Activated CD8-positive, alpha-beta memory T cell treated with anti-CD3 and anti-CD28 coated beads for 36 hours (primary cell): ENCODE results near the gene KLF7. TPM values are rescaled to one million over a fixed set of nuclear protein-coding genes. Genes with fewer than 3 reads are reported as not detected.

Experiments
- CTCF ChIA-PET: fragments of 350-600 bp; sonication (Branson Sonifier 250); formaldehyde crosslinking; loops from one replicate; lab custom pipeline; 2021; ENCODE audit warnings: antibody characterized with exemption; lab: Charles Lee
- POLR2A ChIA-PET: fragments of 350-600 bp; sonication (Branson Sonifier 250); formaldehyde crosslinking; loops from one replicate; lab custom pipeline; 2021; ENCODE audit warnings: antibody characterized with exemption; lab: Charles Lee
- total RNA-seq, 2 experiments: library from RNA; stranded (reverse); gene quantifications; one replicate each; pipeline ENCODE4 v1.2.3, GENCODE V29; 2021

KLF7 gene
- total RNA-seq, 2 experiments from 2014 or later, result 5.2 to 7.3 TPM

DNA sequence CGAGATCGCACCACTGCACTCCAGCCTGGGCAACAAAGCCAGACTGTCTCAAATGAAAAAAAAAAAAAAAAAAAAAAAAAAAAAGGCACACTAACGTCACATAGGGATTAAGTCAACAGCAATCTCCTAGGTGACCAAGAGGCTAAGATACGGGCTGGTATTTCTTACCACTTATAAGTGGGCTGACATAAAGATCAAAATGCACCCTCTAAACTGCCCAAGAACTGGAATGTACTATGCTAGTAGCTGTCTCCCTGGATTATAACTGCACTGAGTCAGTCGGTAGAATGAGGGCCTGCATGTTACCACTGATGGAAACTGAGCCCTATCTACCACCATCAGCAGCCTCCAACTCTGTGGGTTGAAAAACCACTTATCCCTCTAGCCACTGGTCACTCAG is 80.6 kb downstream of the KLF7 start:
- ChIA-PET CTCF (no interaction called here), POLR2A (no interaction called here)

- CTCF ChIA-PET, result no interaction called here
- POLR2A ChIA-PET, result no interaction called here
These were observed 82.2 kb downstream of the KLF7 start for GRCh38 chr2:207083361-207084110.

- ChIA-PET POLR2A (no interaction called here), CTCF (no interaction called here)
These were observed 83.1 kb downstream of the KLF7 start for GRCh38 chr2:207082619-207083018.

DNA sequence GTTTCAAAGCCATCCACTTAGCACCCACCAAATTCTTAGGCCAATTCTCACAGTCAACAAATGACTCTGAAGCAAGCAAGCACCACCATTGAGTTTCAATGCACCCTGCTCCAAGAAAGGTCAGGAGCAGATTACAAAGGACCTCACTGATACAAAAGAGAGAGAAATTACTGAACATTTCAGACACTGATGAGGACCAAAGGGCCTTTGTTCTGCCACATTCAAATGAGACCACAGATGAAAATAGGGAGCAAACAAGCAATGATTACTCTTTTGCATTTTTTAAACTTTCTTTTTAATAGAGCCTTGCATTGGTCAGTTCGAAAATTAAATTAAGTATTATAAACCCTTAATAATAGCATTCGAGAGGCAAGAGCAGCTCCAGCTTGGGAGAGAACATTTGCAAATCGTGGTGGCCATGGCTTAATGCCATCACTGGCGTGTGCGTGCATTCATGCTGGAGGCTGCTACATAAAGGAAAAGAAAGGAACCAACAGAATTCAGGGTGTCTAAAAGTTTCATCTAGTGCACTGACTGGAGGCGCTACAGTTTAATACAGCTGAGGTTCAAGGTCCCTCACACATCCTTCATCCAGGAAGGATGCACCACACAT is 87.5 kb downstream of the KLF7 start:
- POLR2A ChIA-PET, result no interaction called here
- CTCF ChIA-PET, result no interaction called here

DNA sequence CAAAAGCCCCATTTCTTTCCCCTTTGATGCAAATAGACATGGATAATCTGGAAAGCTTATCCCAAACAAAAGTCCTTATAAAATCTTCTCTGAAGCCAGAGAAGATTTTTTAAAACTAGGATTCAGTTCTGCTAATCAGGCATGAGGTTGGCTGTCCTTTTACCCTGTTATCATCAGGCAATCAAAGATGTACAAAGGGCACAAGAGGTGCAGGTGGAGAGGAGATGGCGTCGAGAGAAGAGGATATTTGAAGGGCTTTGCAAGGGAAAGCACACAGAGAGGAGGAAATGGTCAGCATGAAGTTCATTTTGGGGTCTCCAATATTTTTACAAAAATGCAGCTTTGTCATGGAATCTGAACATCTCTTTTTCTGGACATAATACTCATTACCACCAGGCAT is 88.5 kb downstream of the KLF7 start:
- ChIA-PET CTCF (no interaction called here), POLR2A (no interaction called here)

DNA sequence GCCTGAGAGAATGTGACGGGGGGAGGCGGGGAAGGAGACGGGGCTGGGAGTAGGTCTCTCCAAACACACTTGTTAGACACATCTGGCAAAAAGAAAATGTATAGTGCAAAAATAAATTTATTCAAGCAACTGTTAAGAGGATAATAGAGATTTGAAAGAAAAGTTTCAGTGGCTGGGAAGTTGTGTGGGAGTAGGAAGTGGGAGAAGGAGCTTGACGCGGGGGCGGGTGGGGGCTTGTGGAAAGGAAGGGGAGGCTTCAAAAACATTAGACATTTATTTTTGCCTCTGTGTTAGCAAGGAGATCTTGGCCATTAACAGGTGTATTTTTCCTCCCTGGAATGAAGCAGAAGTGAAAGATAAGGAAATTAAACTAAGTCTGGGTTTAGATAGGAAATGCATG is 90.3 kb downstream of the KLF7 start:
- ChIA-PET POLR2A (no interaction called here), CTCF (no interaction called here)

DNA sequence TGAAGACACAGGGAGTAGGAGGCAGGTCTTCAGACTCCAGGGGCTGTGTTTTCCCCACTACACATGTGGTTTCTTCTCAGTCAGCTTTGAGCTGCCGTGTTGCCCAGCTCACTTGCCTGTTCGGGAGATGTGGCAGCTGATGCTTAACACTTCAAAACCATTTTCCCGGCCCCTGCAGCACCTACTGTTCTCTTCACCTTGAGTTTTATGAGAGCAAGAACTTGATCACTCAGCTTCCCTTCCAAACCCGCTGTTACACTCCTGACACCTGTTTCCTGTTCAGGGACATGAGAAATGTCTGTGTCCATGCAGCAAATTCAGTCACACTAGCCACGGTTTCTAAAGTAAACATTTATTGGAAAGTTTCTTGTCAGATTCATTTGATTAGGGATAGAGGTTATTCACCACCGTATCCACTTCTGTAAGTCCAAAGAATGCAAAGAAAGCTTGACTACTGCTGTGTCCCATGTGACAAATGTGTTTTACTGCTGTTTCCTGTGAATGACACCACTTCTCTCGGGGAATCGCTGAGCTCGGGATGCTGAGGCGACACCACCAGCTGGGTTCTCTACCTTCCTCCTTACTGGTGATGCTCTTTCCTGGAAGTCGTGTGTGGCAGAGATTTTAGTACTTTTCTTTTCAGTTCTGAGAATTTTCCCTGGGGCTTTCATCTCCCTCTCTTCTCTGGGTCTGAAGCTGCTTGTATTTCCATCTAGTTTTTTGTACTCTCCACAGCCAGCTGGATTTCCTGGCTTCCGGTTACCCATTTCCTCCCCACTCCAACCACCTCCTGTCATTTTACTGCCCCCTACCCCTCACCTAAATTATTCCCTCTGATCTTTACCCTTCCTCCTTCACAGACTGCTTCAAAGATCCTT is 91.7 kb downstream of the KLF7 start:
- CTCF ChIA-PET, result no interaction called here
- POLR2A ChIA-PET, result no interaction called here

DNA sequence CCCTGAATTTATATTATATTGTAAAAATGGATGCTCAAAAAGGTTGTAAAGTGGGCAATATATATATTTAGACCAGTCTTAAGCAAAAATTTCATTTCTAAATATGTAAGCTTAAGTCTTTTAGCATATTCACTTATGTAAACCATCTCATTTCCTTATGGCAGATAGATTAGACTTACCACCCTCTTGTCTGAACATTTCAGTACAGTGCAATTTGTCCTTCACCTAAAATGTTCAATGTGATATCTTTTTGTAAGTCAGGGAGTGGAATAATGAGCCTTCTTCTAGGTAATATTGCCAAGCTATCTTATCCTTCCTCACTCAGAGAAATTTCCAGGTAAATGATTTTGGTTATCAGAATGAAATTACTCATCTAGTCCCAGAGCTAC is 92.3 kb downstream of the KLF7 start:
- ChIA-PET CTCF (no interaction called here), POLR2A (no interaction called here)

DNA sequence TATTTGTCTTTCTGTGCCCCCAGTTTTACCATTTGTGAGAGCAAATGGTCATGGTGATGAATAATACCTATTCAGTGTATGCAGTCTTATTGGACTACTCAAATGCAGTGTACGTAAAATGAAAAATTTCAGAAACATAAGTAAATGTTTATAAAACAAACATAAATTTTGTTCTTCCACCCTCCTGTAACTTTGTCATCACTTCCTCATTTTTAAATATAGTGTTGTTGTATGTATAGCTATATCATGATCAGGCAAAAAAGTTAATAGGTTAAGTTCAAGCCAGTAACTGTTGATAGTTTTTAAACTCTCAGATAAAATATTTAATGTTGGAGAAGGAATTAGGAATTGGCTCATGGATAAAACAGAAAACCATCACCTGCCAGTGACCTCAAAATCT is 93.2 kb downstream of the KLF7 start:
- CTCF ChIA-PET, result no interaction called here

GRCh38 chr2:207071820-207072219 is 93.9 kb downstream of the KLF7 start:
- ChIA-PET CTCF (no interaction called here), POLR2A (no interaction called here)

More for the DNA sequence above, 93.2 kb downstream of the KLF7 start:
- POLR2A ChIA-PET, result no interaction called here

GRCh38 chr2:207067473-207067872 is 98.3 kb downstream of the KLF7 start:
- POLR2A ChIA-PET, result no interaction called here
- CTCF ChIA-PET, result no interaction called here

DNA sequence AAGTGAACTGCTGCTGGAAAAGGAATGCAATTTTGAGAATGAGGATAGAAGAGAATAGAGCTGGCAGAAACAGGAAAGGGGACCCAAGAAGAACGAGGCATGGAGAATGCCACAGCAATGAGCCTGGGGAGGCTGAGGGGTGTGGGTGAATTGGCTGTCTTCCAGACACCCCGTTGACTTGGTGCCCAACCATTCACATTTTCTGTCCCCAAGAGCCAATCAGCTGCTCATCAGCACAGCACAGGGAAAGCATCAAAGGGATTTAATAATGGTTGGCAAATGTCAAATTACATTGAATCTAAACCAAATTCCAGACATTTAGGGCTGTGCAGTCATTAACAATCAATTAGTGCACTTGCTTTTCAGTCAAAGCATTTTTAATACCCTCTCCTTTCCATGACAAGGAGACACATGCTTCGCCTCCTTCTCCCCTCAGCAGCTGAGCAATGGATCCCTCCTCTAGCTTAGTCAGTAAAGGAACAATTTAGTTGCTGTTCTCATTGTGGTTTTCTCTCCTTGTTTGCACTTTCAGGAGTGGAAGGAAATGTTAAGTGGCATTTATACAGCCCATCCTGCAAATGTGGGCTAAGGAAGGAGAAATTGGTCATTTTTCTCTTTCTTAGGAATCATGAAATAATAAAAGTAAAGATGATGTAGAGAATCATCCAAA is 98.8 kb downstream of the KLF7 start:
- POLR2A ChIA-PET, result no interaction called here
- CTCF ChIA-PET, result no interaction called here

GRCh38 chr2:207066166-207066565 is 99.6 kb downstream of the KLF7 start:
- POLR2A ChIA-PET, result no interaction called here

DNA sequence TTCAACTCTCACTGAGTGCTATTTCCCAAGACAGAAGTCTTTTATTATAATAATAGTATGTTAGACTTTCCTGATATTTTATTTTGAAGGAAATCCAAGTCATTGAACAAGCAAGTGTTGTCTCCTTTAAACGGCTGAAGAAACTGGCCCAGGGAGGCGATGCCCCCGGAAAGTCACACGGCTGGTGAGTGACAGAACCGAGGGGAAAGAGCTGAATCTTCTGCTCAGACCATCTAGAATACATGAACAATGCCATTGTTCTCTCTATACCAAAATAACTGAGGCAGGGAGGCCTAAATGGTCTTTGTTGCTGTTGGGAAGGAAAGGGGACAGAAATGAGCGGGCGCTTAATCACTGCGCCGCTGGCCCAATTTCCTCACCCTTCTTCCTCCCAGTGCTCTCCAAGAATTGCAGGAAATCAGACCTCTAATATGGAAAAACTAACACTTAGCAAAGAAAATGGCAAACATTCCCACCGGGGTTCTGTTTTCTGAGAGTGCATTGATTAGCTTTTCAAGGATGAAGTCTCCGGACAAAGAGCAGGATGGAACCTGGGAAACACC is 101.5 kb downstream of the KLF7 start:
- ChIA-PET CTCF (no interaction called here), POLR2A (no interaction called here)

More at GRCh38 chr2:207066166-207066565, 99.6 kb downstream of the KLF7 start:
- CTCF ChIA-PET, result no interaction called here

DNA sequence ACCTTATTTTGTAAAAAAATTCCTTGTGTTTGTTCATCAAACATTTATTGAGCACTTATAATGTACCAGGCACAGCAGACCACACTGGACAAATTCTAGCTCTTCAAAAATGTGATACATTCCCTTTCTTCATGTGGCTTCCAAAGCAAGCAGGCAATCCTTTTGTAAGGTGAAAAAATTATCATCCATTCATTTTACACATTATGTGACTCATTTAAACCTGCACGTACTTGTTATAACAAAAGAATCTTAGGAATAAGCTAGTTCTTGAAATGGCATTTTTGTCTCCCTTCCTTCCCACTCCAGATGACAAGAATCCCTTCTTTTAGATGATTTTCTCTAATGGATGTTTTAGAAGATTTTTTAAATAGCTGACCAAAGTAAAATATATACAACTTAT is 104.6 kb downstream of the KLF7 start:
- ChIA-PET POLR2A (no interaction called here), CTCF (no interaction called here)

DNA sequence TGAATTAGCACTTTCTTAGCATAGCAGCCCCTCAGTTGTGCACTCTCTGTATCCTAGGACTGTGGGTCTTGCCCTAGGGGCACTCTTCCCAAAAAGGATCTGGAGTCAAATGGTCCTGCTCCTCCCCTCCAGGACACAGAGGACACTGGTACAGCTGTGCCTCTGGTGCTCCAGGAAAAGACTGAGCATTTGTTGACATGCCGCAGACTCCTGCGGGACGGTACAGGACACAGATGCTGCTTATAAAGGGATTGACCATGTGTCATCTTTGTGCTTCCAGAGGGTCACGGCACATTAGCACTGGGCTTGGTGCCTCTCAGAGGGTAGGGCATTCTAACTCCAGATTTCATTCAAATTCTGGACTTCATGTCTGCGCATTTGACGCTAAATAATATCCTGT is 110.5 kb downstream of the KLF7 start:
- CTCF ChIA-PET, result no interaction called here

GRCh38 chr2:207054521-207054920 is 111.2 kb downstream of the KLF7 start:
- CTCF ChIA-PET, result no interaction called here
- POLR2A ChIA-PET, result no interaction called here

More for the DNA sequence above, 110.5 kb downstream of the KLF7 start:
- POLR2A ChIA-PET, result no interaction called here

- ChIA-PET POLR2A (no interaction called here), CTCF (no interaction called here)
These were observed 114.3 kb downstream of the KLF7 start for GRCh38 chr2:207051385-207051965.

- ChIA-PET POLR2A (no interaction called here), CTCF (no interaction called here)
These were observed 116.6 kb downstream of the KLF7 start for GRCh38 chr2:207049122-207049521.
